Stomach (tissue), 4 donors: ENCODE data around the gene HUS1.

Source experiments
- CTCF ChIP-seq, 7 experiments: fragments of 450-650 bp in 4 of 7; fragments of 200-600 bp in 3 of 7; sonication (generic) in 3 of 7; IDR thresholded peaks; one replicate each; pipeline ENCODE4 v1.5.1; 2016 to 2019; ENCODE audit warnings: antibody characterized with exemption in 7 of 7, control low read depth in 2 of 7, mild to moderate bottlenecking in 1 of 7
- POLR2A ChIP-seq, 4 donors: fragments of 450-650 bp; IDR thresholded peaks; one replicate each; pipeline ENCODE4 v1.6.1; 2016; ENCODE audit warnings: antibody characterized with exemption in 4 of 4, control low read depth in 2 of 4, mild to moderate bottlenecking in 1 of 4, moderate library complexity in 1 of 4
- POLR2AphosphoS5 ChIP-seq, 3 donors: sonication (generic); formaldehyde crosslinking; IDR thresholded peaks; one replicate each; pipeline ENCODE4 v1.6.1; 2016; ENCODE audit warnings: antibody characterized with exemption in 3 of 3

DNA sequence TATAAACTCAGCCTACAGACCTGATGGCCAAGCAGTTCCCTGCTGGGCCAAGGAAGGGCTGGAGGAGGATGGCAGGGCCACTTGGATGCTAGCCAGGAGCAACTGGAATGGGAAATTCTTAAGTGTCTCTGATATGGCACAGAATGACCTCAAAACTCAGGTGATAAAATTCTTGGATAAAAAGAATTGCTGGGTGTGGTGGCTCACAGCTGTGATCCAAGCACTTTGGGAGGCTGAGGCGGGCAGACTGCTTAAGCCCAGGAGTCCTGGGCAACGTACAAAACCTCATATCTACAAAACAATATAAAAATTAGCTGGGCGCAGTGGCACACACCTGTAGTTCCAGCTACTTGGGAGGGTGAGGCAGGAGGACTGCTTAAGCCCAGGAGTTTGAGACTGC lies 17.2 kb downstream of the HUS1 start:
- TF ChIP-seq CTCF (IDR thresholded peaks at IDR 0.05) (no peak), POLR2AphosphoS5 (IDR thresholded peaks at IDR 0.05) (no peak), POLR2A (IDR thresholded peaks at IDR 0.05) (no peak)
